Neural cell (in vitro differentiated cells): ENCODE results near the gene HS2ST1. TPM values are rescaled to one million over a fixed set of nuclear protein-coding genes. Genes with fewer than 3 reads are reported as not detected.

Experiments used
- H2AFZ ChIP-seq: fragments of 200-600, 300-800 bp; sonication (generic), shearing (Covaris generic); 2 replicates; pipeline ENCODE4 v1.6.0; 2014; ENCODE audit warnings: low read depth, mild to moderate bottlenecking, antibody characterized with exemption, low read length, moderate library complexity
- H3F3A ChIP-seq: fragments of 200-600 bp; shearing (Covaris generic); 2 replicates; pipeline ENCODE4 v1.6.1; 2016; ENCODE audit warnings: mild to moderate bottlenecking, moderate library complexity, mixed read lengths, antibody characterized with exemption, low read length; ENCODE audit not compliant: insufficient read depth, poor library complexity, severe bottlenecking
- H3K27ac ChIP-seq: fragments of 200-600, 300-800 bp; sonication (generic), shearing (Covaris generic); 2 replicates; pipeline ENCODE4 v1.5.1; 2014; ENCODE audit warnings: mild to moderate bottlenecking, low read length, moderate library complexity
- H3K27me3 ChIP-seq: fragments of 300-800, 200-600 bp; sonication (generic), shearing (Covaris generic); 2 replicates; pipeline ENCODE4 v1.6.0; 2014; ENCODE audit warnings: mild to moderate bottlenecking, low read depth, low read length, moderate library complexity; ENCODE audit not compliant: insufficient read depth
- H3K36me3 ChIP-seq: fragments of 300-800, 200-600 bp; sonication (generic), shearing (Covaris generic); 2 replicates; pipeline ENCODE4 v1.5.1; 2014; ENCODE audit warnings: mild to moderate bottlenecking, antibody characterized with exemption, low read length, moderate library complexity; ENCODE audit not compliant: insufficient read depth
- H3K4me2 ChIP-seq: fragments of 300-800, 200-600 bp; sonication (generic), shearing (Covaris generic); 2 replicates; pipeline ENCODE4 v1.6.0; 2014; ENCODE audit warnings: mild to moderate bottlenecking, low read length
- H3K4me3 ChIP-seq: fragments of 300-800, 200-600 bp; sonication (generic), shearing (Covaris generic); 2 replicates; pipeline ENCODE4 v1.5.1; 2014; ENCODE audit warnings: mild to moderate bottlenecking, low read length, moderate library complexity
- H3K79me2 ChIP-seq: fragments of 200-600 bp; shearing (Covaris generic); replicated peaks from 2 replicates; pipeline ENCODE4 v1.6.0; 2014; ENCODE audit warnings: mild to moderate bottlenecking, low read length, moderate library complexity; ENCODE audit not compliant: insufficient read depth
- H3K9ac ChIP-seq: fragments of 300-800, 200-600 bp; sonication (generic), shearing (Covaris generic); 2 replicates; pipeline ENCODE4 v1.6.1; 2016; ENCODE audit warnings: mild to moderate bottlenecking, low read length, mixed read lengths
- H3K9me2 ChIP-seq: fragments of 200-600 bp; shearing (Covaris generic); 2 replicates; pipeline ENCODE4 v1.6.1; 2016; ENCODE audit warnings: mild to moderate bottlenecking, low read length, mixed read lengths; ENCODE audit not compliant: insufficient read depth
- H3K9me3 ChIP-seq: fragments of 200-600, 300-800 bp; sonication (generic), shearing (Covaris generic); 2 replicates; pipeline ENCODE4 v1.6.1; 2016; ENCODE audit warnings: mild to moderate bottlenecking, mixed run types, low read length, moderate library complexity, mixed read lengths
- H4K20me1 ChIP-seq: fragments of 200-600 bp; shearing (Covaris generic); 2 replicates; pipeline ENCODE4 v1.6.1; 2016; ENCODE audit warnings: mild to moderate bottlenecking, mixed run types; ENCODE audit not compliant: insufficient read depth
- CTCF ChIP-seq: fragments of 450-650 bp; IDR thresholded peaks from 2 replicates; pipeline ENCODE4 v1.5.1; 2014; ENCODE audit warnings: antibody characterized with exemption, mild to moderate bottlenecking, moderate library complexity; ENCODE audit not compliant: poor library complexity, severe bottlenecking
- EP300 ChIP-seq: fragments of 450-650 bp; conservative IDR thresholded peaks from 2 replicates; pipeline ENCODE4 v1.6.1; 2014; ENCODE audit warnings: antibody characterized with exemption, mild to moderate bottlenecking, moderate library complexity; ENCODE audit not compliant: poor library complexity, severe bottlenecking
- EZH2 ChIP-seq: fragments of 200-600, 300-800 bp; shearing (Covaris generic), sonication (generic); IDR thresholded peaks from 2 replicates; pipeline ENCODE4 v1.6.1; 2014; ENCODE audit warnings: antibody characterized with exemption, low read length, borderline replicate concordance, mild to moderate bottlenecking; ENCODE audit not compliant: insufficient read depth, poor library complexity, severe bottlenecking
- MXI1 ChIP-seq: fragments of 450-650 bp; conservative IDR thresholded peaks from 2 replicates; pipeline ENCODE4 v1.6.1; 2014; ENCODE audit warnings: antibody characterized with exemption, mild to moderate bottlenecking; ENCODE audit not compliant: poor library complexity, severe bottlenecking
- POLR2AphosphoS5 ChIP-seq: IDR thresholded peaks from 2 replicates; pipeline ENCODE4 v1.6.1; 2012
- RAD21 ChIP-seq: fragments of 450-650 bp; conservative IDR thresholded peaks from 2 replicates; pipeline ENCODE4 v1.6.1; 2014; ENCODE audit warnings: antibody characterized with exemption, mild to moderate bottlenecking, moderate library complexity
- REST ChIP-seq: IDR thresholded peaks from 2 replicates; pipeline ENCODE4 v1.6.1; 2012; ENCODE audit warnings: borderline replicate concordance
- SMC3 ChIP-seq: fragments of 450-650 bp; conservative IDR thresholded peaks from 2 replicates; pipeline ENCODE4 v1.6.1; 2014; ENCODE audit warnings: antibody characterized with exemption, mild to moderate bottlenecking, moderate library complexity; ENCODE audit not compliant: poor library complexity
- TAF1 ChIP-seq: IDR thresholded peaks from 2 replicates; pipeline ENCODE4 v1.6.1; 2012; ENCODE audit warnings: low read depth
- polyA plus RNA-seq: library from polyadenylated mRNA; depleted of rRNA; stranded (reverse); fragments of >200 nt; gene quantifications from 2 replicates; pipeline ENCODE4 v1.2.3, GENCODE V29; 2014

Gene HS2ST1
- polyA plus RNA-seq, 1 donor from 2014 or later, result 24.7 TPM

- Histone ChIP-seq H3K79me2 (no peaks in the 10 kb centered on the region), H3K36me3 (no peaks in the 10 kb centered on the region), H2AFZ (no peak overlapping the region), H3K9me2 (no peaks in the 10 kb centered on the region), H3K27me3 (no peaks in the 10 kb centered on the region), H3K4me3 (no peak overlapping the region), H4K20me1 (no peaks in the 10 kb centered on the region), H3K9me3 (no peaks in the 10 kb centered on the region), H3K27ac (no peak overlapping the region), H3F3A (no peaks in the 10 kb centered on the region), H3K4me2 (no peak overlapping the region), H3K9ac (no peak overlapping the region)
- TF ChIP-seq MXI1 (no peak), RAD21 (no peak), CTCF (no peak), EP300 (no peak), REST (no peak), POLR2AphosphoS5 (no peak), SMC3 (no peak), TAF1 (no peak), EZH2 (no peak)
Observed at GRCh38 chr1:87154384-87154783, 239.9 kb downstream of the HS2ST1 start.

- no peaks in the 10 kb centered on the region for H3K9me3 ChIP-seq
- no peaks in the 10 kb centered on the region for H3K9me2 ChIP-seq
- no peak overlapping the region for H3K9ac ChIP-seq
- no peak overlapping the region for H3K4me3 ChIP-seq
- H3F3A ChIP-seq, result no peaks in the 10 kb centered on the region
- H4K20me1 ChIP-seq, result no peaks in the 10 kb centered on the region
- TF ChIP-seq TAF1 (no peak), SMC3 (no peak), EZH2 (no peak), POLR2AphosphoS5 (no peak), EP300 (no peak), REST (no peak), MXI1 (no peak), CTCF (no peak), RAD21 (no peak)
- no peaks in the 10 kb centered on the region for H3K27me3 ChIP-seq
- H3K4me2 ChIP-seq, result no peak overlapping the region
- no peak overlapping the region for H3K27ac ChIP-seq
- no peaks in the 10 kb centered on the region for H3K79me2 ChIP-seq
- no peak overlapping the region for H2AFZ ChIP-seq
- H3K36me3 ChIP-seq, result no peaks in the 10 kb centered on the region
Observed at GRCh38 chr1:87155170-87155569, 240.7 kb downstream of the HS2ST1 start.
